RWPE2 (cell line): ENCODE data around the gene CRACDL.

ENCODE experiments used
- ATAC-seq: fragments of 200-7000 bp; cut with Tn5 transposase; 3 replicates; pipeline ENCODE4 v1.9.1; 2021; ENCODE audit warnings: low read depth
- DNase-seq: peaks from one replicate; pipeline ENCODE4 v3.0.0-alpha.2; 2020; ENCODE audit warnings: low spot score
- H3K27ac ChIP-seq: fragments of 450-650 bp; 2 replicates; pipeline ENCODE4 v1.5.1; 2017; ENCODE audit warnings: mild to moderate bottlenecking; ENCODE audit not compliant: poor library complexity, severe bottlenecking
- H3K27me3 ChIP-seq: fragments of 250-450 bp; sonication (Bioruptor Pico); 2 replicates; pipeline ENCODE4 v1.5.1; 2021; ENCODE audit warnings: mild to moderate bottlenecking, moderate library complexity; ENCODE audit not compliant: insufficient read depth, poor library complexity, severe bottlenecking
- H3K36me3 ChIP-seq: fragments of 250-450 bp; sonication (Bioruptor Pico); 2 replicates; pipeline ENCODE4 v1.5.1; 2020; ENCODE audit warnings: low read depth, mild to moderate bottlenecking, moderate library complexity
- H3K4me1 ChIP-seq: fragments of 250-450 bp; sonication (Bioruptor Pico); 2 replicates; pipeline ENCODE4 v1.5.1; 2021; ENCODE audit warnings: mild to moderate bottlenecking, moderate library complexity; ENCODE audit not compliant: insufficient read depth, poor library complexity, severe bottlenecking
- H3K4me3 ChIP-seq: fragments of 250-450 bp; sonication (Bioruptor Pico); 2 replicates; pipeline ENCODE4 v1.5.1; 2021; ENCODE audit warnings: mild to moderate bottlenecking, moderate library complexity; ENCODE audit not compliant: severe bottlenecking
- H3K9me3 ChIP-seq: fragments of 250-450 bp; sonication (Bioruptor Pico); 2 replicates; pipeline ENCODE4 v1.5.1; 2021; ENCODE audit warnings: mild to moderate bottlenecking, moderate library complexity; ENCODE audit not compliant: severe bottlenecking
- TF ChIP-seq, protein P1 (sequence below): fragments of 450-650 bp; IDR thresholded peaks from one replicate; pipeline ENCODE4 v1.5.1; 2017; ENCODE audit warnings: mild to moderate bottlenecking, moderate library complexity; ENCODE audit not compliant: poor library complexity, severe bottlenecking

Gene CRACDL

DNA sequence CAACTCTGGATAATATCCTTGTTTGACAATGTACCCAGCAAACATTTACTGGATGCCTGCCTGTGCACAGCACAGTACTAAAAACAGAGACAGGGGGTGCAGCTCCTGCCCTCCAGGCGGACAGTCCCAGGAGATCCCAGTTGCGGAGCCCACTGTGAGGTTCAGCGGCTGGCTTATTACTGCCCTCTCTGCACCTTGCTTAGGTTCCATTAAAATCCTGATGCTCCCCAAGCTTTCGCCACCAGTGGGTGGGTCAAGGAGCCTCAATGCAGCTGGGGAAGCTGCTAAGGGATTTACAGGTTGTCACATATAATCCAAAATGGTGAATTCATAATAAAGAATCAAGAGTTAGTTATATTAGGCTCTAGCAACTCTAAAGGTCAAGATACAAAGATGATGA, 38.3 kb downstream of the CRACDL start:
- ATAC-seq: no peak
- TF ChIP-seq, protein P1, sequence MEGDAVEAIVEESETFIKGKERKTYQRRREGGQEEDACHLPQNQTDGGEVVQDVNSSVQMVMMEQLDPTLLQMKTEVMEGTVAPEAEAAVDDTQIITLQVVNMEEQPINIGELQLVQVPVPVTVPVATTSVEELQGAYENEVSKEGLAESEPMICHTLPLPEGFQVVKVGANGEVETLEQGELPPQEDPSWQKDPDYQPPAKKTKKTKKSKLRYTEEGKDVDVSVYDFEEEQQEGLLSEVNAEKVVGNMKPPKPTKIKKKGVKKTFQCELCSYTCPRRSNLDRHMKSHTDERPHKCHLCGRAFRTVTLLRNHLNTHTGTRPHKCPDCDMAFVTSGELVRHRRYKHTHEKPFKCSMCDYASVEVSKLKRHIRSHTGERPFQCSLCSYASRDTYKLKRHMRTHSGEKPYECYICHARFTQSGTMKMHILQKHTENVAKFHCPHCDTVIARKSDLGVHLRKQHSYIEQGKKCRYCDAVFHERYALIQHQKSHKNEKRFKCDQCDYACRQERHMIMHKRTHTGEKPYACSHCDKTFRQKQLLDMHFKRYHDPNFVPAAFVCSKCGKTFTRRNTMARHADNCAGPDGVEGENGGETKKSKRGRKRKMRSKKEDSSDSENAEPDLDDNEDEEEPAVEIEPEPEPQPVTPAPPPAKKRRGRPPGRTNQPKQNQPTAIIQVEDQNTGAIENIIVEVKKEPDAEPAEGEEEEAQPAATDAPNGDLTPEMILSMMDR: no peak

DNA sequence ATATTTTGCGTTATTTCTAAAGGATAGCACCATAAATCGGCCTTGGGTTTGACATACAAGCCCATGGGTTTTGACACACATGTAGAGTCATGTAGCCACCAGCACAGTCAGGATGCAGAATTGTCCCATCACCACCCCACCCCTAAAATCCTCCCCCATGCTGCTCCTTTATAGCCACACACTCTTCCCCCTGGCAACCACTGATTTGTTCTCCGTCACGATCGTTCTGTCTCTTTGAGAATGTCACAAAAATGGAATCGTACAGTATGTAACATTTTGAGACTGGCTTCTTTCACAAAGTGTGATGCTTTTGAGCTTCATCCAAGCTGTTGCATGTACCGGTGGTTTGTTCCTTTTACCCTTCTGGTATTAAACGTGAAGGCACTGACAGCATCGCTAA, 39.1 kb downstream of the CRACDL start:
- H3K4me3 ChIP-seq: no peak overlapping the region
- H3K27ac ChIP-seq: no peak overlapping the region
- H3K36me3 ChIP-seq: no peaks in the 10 kb centered on the region
- TF ChIP-seq, protein P1: no peak
- no peaks in the 10 kb centered on the region for H3K9me3 ChIP-seq
- no peaks in the 10 kb centered on the region for H3K27me3 ChIP-seq
- H3K4me1 ChIP-seq: no peaks in the 10 kb centered on the region
- ATAC-seq (no peak), DNase-seq (no peak)

More for the DNA sequence above, 38.3 kb downstream of the CRACDL start:
- no peaks in the 10 kb centered on the region for H3K27me3 ChIP-seq
- no peak overlapping the region for H3K27ac ChIP-seq
- H3K4me3 ChIP-seq: no peak overlapping the region
- H3K4me1 ChIP-seq: no peaks in the 10 kb centered on the region
- DNase-seq: no peak
- H3K9me3 ChIP-seq: no peaks in the 10 kb centered on the region
- no peaks in the 10 kb centered on the region for H3K36me3 ChIP-seq

DNA sequence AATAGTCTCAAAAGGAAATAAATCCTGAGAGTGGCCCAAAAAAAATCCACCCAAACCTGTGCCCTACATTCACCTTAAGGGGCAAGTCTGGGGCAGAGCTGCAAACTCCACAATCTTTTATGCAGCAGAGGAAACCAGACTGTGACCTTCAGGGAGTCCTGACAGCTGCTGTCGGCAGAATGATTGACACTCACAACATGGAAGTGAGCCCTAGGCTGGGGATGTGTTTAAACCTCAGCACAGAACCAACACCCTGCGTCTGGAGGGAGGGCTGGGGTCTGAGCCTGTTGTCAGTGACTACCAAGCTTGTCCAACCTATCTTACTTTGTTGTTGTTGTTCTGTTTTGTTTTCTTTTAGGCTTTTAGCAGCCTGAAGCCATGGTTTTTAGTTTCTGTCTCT, 39.6 kb downstream of the CRACDL start:
- Histone ChIP-seq H3K4me3 (no peak overlapping the region), H3K4me1 (no peaks in the 10 kb centered on the region), H3K27ac (no peak overlapping the region), H3K36me3 (no peaks in the 10 kb centered on the region), H3K9me3 (no peaks in the 10 kb centered on the region), H3K27me3 (no peaks in the 10 kb centered on the region)
- ATAC-seq (no peak), DNase-seq (no peak)
- TF ChIP-seq, protein P1: no peak

DNA sequence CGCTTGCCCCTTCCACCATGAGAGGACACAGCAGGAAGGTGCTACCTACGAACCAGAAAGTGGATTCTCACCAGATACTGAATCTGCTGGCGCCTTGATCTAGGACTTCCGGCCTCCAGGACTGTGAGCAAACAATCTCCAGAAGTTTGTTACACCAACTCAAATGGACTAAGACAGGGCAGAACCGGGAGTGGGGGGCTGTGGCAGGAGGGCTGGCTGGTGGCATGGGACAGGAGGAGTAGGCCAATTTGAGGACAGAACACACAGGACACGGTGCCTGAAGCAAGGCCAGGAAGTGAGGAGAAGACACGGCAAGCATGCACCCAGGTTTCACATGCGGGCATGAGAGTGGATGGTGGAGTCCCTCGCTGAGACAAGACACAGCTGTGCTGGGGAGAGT, 40.1 kb downstream of the CRACDL start:
- no peaks in the 10 kb centered on the region for H3K27me3 ChIP-seq
- DNase-seq (no peak), ATAC-seq (no peak)
- no peak overlapping the region for H3K4me3 ChIP-seq
- H3K9me3 ChIP-seq: no peaks in the 10 kb centered on the region
- no peaks in the 10 kb centered on the region for H3K4me1 ChIP-seq
- H3K36me3 ChIP-seq: no peaks in the 10 kb centered on the region
- TF ChIP-seq, protein P1: no peak
- no peak overlapping the region for H3K27ac ChIP-seq

DNA sequence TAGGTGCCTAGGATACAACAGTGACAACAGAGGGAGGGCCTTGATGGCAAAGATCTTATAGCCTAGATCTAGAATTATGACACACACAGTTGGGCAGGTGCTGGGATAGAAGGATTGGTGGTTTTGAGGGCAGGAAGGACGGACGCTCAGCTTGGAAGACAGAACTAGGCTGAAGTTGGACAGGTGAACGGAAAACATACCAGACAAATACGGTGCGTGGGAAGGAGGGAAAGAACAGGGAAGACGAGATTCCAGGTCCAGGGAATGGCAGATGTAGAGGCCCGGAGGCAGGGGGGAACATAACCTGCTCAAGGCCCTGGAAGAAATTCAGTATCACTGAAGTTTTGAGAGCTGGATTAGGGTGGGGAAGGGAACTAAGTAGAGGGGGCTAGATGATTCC, 40.8 kb downstream of the CRACDL start:
- Histone ChIP-seq H3K4me3 (no peak overlapping the region), H3K4me1 (no peaks in the 10 kb centered on the region), H3K36me3 (no peaks in the 10 kb centered on the region), H3K27ac (no peak overlapping the region), H3K27me3 (no peaks in the 10 kb centered on the region), H3K9me3 (no peaks in the 10 kb centered on the region)
- DNase-seq: no peak
- ATAC-seq: no peak
- TF ChIP-seq, protein P1: no peak
